ENCODE results near the gene NOTUM.

The NOTUM gene

DNA sequence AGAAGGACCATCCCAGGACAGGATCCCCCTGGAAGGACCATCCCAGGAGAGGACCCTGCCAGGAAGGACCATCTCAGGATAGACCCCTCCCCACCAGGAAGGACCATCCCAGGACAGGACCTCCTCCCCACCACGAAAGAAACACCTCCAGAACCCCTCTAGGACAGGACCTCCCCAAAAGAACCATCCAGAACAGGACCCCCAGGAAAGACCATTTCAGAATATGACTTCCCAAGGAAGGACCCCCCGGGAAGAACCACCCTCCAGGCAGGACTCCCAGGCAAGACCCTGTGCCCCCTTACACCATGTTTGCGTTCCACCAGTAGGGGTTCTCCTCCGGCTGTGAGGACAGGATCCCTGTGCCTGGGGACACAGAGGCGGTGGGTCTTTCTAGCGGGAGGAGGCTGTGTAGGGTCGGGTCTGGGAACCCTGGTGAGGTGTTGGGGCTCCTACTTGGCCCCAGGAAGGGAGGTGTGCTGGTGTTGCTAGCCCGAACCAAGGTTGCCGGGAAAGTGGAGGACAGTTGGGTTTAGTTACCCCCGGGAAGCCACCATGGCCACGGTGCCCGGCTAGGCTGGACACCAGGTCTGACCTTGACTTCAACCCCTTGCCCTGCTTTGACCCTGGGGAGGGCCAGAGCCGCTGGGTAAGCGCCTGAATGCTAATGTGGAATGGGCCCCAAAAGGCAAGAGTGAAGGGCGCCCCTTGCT lies 2.2 kb downstream of the NOTUM start:
- CTCF ChIA-PET = interaction anchor here (0.7 to 7.0 kb wide), 44 partner anchors 8 to 222 kb away, joined by 3 to 290 read pairs (median 6); partner anchors contain the start of genes ARHGDIA, ASPSCR1, CENPX and DCXR
- TF ChIP-seq, protein P1, sequence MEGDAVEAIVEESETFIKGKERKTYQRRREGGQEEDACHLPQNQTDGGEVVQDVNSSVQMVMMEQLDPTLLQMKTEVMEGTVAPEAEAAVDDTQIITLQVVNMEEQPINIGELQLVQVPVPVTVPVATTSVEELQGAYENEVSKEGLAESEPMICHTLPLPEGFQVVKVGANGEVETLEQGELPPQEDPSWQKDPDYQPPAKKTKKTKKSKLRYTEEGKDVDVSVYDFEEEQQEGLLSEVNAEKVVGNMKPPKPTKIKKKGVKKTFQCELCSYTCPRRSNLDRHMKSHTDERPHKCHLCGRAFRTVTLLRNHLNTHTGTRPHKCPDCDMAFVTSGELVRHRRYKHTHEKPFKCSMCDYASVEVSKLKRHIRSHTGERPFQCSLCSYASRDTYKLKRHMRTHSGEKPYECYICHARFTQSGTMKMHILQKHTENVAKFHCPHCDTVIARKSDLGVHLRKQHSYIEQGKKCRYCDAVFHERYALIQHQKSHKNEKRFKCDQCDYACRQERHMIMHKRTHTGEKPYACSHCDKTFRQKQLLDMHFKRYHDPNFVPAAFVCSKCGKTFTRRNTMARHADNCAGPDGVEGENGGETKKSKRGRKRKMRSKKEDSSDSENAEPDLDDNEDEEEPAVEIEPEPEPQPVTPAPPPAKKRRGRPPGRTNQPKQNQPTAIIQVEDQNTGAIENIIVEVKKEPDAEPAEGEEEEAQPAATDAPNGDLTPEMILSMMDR (IDR thresholded peaks at IDR 0.05; ENCODE audit: insufficient read depth, low read length, missing control alignments) = no peak
- no peak overlapping the region for H3K4me3 ChIP-seq (ENCODE audit: low read depth, low read length)
- DNase-seq (ENCODE audit: low read depth, low spot score) = no peak
- POLR2A ChIA-PET = interaction anchor here (0.8 to 1.6 kb wide), 3 partner anchors 61 to 77 kb away, joined by 3 to 10 read pairs (median 5); no protein-coding TSS in a partner anchor

DNA sequence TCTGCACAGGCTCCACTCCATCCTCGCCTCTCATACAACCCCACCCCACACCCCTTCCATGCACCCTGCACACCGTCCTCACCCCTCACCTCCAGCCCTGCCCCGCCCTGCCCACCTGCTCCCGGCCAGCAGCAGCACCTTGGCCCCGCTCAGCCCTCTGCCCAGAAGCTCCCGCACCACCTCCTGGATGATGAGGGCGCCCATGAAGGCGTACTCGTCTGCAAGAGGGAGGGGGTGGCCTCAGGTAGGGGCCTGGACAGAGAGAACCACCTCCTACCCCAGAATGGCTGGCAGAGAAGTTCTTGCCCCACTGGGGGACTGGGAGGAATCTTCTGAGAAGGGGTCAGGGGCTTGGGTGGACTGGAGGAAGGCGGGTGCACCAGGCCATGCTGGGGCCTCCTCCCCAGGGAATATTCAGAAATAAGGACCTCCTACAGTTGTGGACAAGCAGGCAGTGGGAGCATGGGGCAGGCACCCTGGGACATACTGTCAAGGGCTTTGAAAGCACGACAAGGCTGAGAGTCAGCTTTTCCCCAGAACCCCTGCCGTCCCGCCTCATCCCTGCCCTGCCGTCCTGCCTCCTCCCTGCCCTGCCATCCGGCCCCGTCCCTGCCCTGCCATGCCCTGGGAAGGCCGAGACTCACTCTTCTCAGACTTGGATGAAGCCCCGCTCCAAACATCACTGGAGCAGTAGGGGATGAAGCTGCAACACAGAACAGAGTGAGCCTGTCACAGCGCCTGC lies 3.1 kb downstream of the NOTUM start:
- ChIA-PET POLR2A (no interaction called here), CTCF (interaction anchor here (1.2 to 6.7 kb wide), 2 partner anchors 13 to 62 kb away, joined by 3 to 66 read pairs; partner anchors contain the start of genes CENPX and LRRC45)
- no peak overlapping the region for H3K4me3 ChIP-seq (ENCODE audit: low read depth, low read length)
- TF ChIP-seq, protein P1 (IDR thresholded peaks at IDR 0.05; ENCODE audit: insufficient read depth, low read length, missing control alignments) = no peak
- DNase-seq (ENCODE audit: low read depth, low spot score) = no peak

DNA sequence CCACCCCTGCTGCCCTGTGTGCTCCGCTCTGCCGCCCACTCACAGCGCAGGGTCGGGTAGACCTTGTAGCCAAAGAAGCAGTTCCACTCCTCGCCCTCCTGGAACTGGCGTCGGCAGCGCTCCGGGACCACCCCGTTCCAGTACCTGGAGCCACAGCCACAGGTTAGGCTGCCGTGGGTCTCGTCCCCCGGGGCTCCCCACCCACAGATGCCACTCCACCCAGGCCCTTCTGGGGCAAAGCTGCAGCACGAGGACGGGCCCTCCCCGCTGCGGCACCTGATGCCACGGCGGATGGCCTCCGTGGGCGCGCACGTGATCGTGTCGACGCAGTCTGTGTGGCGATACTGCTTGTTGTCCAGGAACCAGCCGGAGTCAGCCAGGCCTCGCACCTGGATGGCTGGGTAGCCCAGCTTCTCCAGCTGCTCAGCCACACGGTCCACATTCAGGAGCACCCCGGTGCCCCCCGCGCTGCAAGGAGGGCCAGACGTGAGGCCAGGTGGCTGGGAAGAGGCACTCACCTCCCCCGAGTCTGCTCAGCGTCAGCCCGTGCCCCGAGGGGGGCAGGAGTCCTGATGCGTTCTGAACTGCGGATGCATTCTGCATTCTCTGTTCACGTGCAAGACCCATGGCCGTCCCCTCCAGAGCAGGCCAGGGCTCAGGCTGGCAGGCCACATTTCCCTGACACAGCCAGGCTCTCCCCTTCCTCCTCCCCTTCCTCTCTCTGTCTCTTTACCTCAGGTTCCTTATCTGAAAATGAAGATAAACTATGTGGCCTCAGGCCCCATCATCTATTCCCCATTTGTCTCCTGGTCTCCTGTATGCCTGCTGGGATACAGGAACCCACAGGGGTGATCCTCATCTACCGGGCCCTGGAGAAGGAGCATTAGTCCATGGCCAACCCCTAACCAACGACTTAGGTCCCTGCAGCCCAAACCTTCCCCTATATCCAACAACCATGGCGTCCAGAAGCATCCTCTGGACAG lies 4.1 kb downstream of the NOTUM start:
- ChIA-PET POLR2A (no interaction called here), CTCF (interaction anchor here (1.1 to 6.7 kb wide), 6 partner anchors 8 to 63 kb away, joined by 3 to 66 read pairs (median 7); partner anchors contain the start of genes CENPX and LRRC45)
- DNase-seq (ENCODE audit: low read depth, low spot score) = no peak
- no peak overlapping the region for H3K4me3 ChIP-seq (ENCODE audit: low read depth, low read length)
- TF ChIP-seq, protein P1 (IDR thresholded peaks at IDR 0.05; ENCODE audit: insufficient read depth, low read length, missing control alignments) = no peak

DNA sequence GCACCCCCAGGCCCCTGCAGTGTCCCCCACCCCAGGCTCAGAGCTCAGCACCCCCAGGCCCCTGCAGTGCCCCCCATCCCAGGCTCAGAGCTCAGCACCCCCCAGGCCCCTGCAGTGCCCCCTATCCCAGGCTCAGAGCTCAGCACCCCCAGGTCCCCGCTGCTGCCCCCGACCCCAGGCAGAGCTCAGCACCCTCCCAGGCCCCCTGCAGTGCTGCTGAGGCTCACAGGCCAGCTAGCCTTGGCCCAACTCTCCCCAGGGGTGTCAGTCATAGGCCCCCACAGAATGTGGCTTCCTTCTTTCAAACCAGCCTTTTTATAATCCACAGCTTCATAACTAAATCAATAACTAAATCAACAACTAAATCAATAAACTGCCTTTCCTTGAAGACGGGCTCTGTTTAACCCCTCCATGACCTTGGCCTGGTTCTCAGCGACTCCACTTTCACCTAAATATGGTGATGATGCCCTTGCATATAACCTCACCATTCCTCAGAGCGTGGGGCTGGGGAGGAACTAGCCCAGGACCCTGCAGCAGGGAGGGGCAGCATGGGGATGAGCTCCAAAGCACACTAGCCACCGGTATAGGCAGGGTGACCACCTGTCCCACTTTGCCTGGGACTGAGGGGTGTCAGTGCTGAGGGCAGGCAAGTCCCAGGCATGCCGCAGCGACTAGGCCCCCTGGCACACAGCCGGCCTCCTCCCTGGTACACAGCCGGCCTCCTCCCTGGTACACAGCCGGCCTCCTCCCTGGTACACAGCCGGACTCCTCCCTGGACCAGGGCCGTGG lies 5.0 kb downstream of the NOTUM start:
- POLR2A ChIA-PET = no interaction called here
- H3K4me3 ChIP-seq (ENCODE audit: low read depth, low read length) = no peak overlapping the region
- no peak for DNase-seq (ENCODE audit: low read depth, low spot score)
- CTCF ChIA-PET = interaction anchor here (0.7 to 6.7 kb wide), 7 partner anchors 9 to 83 kb away, joined by 4 to 66 read pairs (median 4); partner anchors contain the start of genes CENPX and LRRC45
- TF ChIP-seq, protein P1 (IDR thresholded peaks at IDR 0.05; ENCODE audit: insufficient read depth, low read length, missing control alignments) = no peak

DNA sequence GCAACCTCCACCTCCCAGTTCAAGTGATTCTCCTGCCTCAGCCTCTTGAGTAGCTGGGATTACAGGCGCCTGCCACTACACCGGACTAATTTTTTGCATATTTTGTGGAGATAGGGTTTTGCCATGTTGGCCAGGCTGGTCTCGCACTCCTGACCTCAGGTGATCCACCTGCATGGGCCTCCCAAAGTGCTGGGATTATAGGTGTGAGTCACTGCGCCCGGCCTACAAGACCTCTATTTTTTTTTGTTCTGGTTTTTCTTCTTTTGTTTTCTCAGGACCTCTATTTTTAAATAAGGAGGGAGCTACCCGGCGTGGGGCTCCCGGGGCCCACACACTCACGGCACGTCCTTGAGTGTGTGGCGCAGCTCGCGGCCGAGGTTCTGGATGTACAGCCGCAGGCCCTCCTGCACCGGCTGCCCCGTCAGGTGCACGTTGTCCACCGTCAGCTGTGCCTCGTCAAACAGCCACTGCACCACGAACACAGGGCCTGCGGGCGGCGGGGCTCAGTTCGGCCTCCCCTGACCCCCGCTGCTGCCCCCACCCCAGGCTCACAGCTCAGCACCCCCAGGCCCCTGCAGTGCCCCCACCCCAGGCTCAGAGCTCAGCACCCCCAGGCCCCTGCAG lies 5.8 kb downstream of the NOTUM start:
- POLR2A ChIA-PET = interaction anchor here (0.6 kb wide), 1 partner anchor 82 kb away, joined by 3 read pairs; the partner anchor contains the start of gene DCXR
- CTCF ChIA-PET = interaction anchor here (0.7 to 6.7 kb wide), 8 partner anchors 11 to 220 kb away, joined by 3 to 66 read pairs (median 4); partner anchors contain the start of genes CENPX and LRRC45
- H3K4me3 ChIP-seq (ENCODE audit: low read depth, low read length) = no peak overlapping the region
- DNase-seq (ENCODE audit: low read depth, low spot score) = no peak
- TF ChIP-seq, protein P1 (IDR thresholded peaks at IDR 0.05; ENCODE audit: insufficient read depth, low read length, missing control alignments) = no peak
